ENCODE measurements around the gene CLSTN1.
"Not testable (repeated sequence)": the region's sequence is repeated elsewhere in the genome, so short reads cannot be mapped to it uniquely, and the experiment has no call there.

CLSTN1 gene

GRCh38 chr1:9801909-9802308, 21.9 kb downstream of the CLSTN1 start:
- FAIRE-seq (no peak), DNase-seq (ENCODE audit: insufficient read length, low spot score) (no peak)
- TF ChIP-seq CTCF (IDR thresholded peaks at IDR 0.05; ENCODE audit: insufficient read depth, missing control alignments): no peak

- DNase-seq (ENCODE audit: insufficient read length, low spot score): no peak
- FAIRE-seq: no peak
- no peak for TF ChIP-seq CTCF (IDR thresholded peaks at IDR 0.05; ENCODE audit: insufficient read depth, missing control alignments)
Measured at GRCh38 chr1:9798236-9799130, 25.3 kb downstream of the CLSTN1 start.

GRCh38 chr1:9797049-9797448, 26.7 kb downstream of the CLSTN1 start:
- no peak for DNase-seq (ENCODE audit: insufficient read length, low spot score)
- no peak for TF ChIP-seq CTCF (IDR thresholded peaks at IDR 0.05; ENCODE audit: insufficient read depth, missing control alignments)
- no peak for FAIRE-seq

- DNase-seq (ENCODE audit: insufficient read length, low spot score) (no peak), FAIRE-seq (no peak)
- no peak for TF ChIP-seq CTCF (IDR thresholded peaks at IDR 0.05; ENCODE audit: insufficient read depth, missing control alignments)
Measured at GRCh38 chr1:9794081-9794480, 29.7 kb downstream of the CLSTN1 start.

GRCh38 chr1:9793291-9793690, 30.5 kb downstream of the CLSTN1 start:
- FAIRE-seq (no peak), DNase-seq (ENCODE audit: insufficient read length, low spot score) (no peak)
- TF ChIP-seq CTCF (IDR thresholded peaks at IDR 0.05; ENCODE audit: insufficient read depth, missing control alignments): no peak

GRCh38 chr1:9792156-9793042, 31.4 kb downstream of the CLSTN1 start:
- no peak for FAIRE-seq
- peak; percentile 7 for TF ChIP-seq CTCF (IDR thresholded peaks at IDR 0.05; ENCODE audit: insufficient read depth, missing control alignments)
- DNase-seq (ENCODE audit: insufficient read length, low spot score): no peak

GRCh38 chr1:9789700-9790099, 34.1 kb downstream of the CLSTN1 start:
- not testable (repeated sequence) for DNase-seq (ENCODE audit: insufficient read length, low spot score); FAIRE-seq

Data from D721Med (cell line).